ENCODE data around the gene KANSL2.

- TF ChIP-seq CTCF (IDR thresholded peaks at IDR 0.05) (no peak), POLR2A (IDR thresholded peaks at IDR 0.05) (no peak)
These were observed 5.6 kb upstream of the KANSL2 start for GRCh38 chr12:48687592-48687991.

Measured in transverse colon (tissue), 3 donors.